HG03378 (cell line): ENCODE data around the gene PIK3R5.

ENCODE experiments used
- ATAC-seq: cut with Tn5 transposase; IDR thresholded peaks from one replicate; pipeline ENCODE4 v1.9.1; 2021; ENCODE audit warnings: mild to moderate bottlenecking, moderate library complexity; ENCODE audit not compliant: unreplicated experiment

The PIK3R5 gene

GRCh38 chr17:8836821-8837562, 128.5 kb downstream of the PIK3R5 start:
- ATAC-seq = no peak

- no peak for ATAC-seq
Observed at GRCh38 chr17:8835631-8836364, 129.7 kb downstream of the PIK3R5 start.

- no peak for ATAC-seq
Observed at GRCh38 chr17:8835106-8835505, 130.4 kb downstream of the PIK3R5 start.

- no peak for ATAC-seq
Observed at GRCh38 chr17:8832711-8833352, 132.7 kb downstream of the PIK3R5 start.

GRCh38 chr17:8831234-8831849, 134.2 kb downstream of the PIK3R5 start:
- ATAC-seq = no peak

GRCh38 chr17:8830141-8830540, 135.4 kb downstream of the PIK3R5 start:
- ATAC-seq = no peak

GRCh38 chr17:8829036-8829941, 136.2 kb downstream of the PIK3R5 start:
- ATAC-seq = no peak
